ENCODE results near the gene CD1C. TPM values are rescaled to one million over a fixed set of nuclear protein-coding genes. Genes with fewer than 3 reads are reported as not detected.

CD1C gene
- total and polyA plus RNA-seq, 9 of the 15 experiments (the other 6 are each of a cell fraction or from before 2014, with no cell fraction given): not detected

DNA sequence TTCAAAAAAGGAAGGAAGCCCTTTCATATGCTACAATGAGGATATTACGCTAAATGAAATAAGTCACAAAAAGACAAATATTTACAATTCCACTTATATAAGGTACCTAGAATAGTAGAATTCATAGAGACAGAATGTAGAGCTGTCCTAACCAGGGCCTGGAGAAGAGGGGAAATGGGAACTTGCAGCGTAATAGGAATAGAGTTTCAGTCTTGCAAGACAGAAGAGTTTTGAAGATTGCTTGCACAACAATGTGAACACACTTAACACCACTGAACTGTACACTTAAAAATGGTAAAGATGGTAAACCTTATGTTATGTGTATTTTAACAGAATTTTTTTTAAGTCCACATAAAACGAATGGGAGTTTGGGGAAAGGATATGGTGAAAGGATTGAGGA lies 38.7 kb downstream of the CD1C start:
- Histone ChIP-seq H2AFZ (ENCODE audit: low read depth, low read length) (no peak overlapping the region), H3K9ac (ENCODE audit: insufficient read depth in 1 of 2, low read depth in 2 of 2, low read length in 2 of 2) (no peak overlapping the region), H3K27me3 (ENCODE audit: control insufficient read depth in 2 of 2, insufficient read depth in 2 of 2, low read length in 2 of 2) (no peaks in the 10 kb centered on the region), H3K9me1 (ENCODE audit: control insufficient read depth, insufficient read depth, low read length) (no peaks in the 10 kb centered on the region), H3K4me2 (ENCODE audit: insufficient read depth, low read length) (no peak overlapping the region), H3K9me3 (replicated peaks; ENCODE audit: control insufficient read depth, insufficient read depth, low read depth, low read length) (no peaks in the 10 kb centered on the region), H3K4me1 (replicated peaks in 1 of 2; ENCODE audit: control insufficient read depth in 2 of 2, insufficient read depth in 2 of 2, low read length in 2 of 2) (no peaks in the 10 kb centered on the region), H4K20me1 (replicated peaks; ENCODE audit: control insufficient read depth, insufficient read depth, low read length) (no peaks in the 10 kb centered on the region), H3K79me2 (ENCODE audit: control insufficient read depth, insufficient read depth, low read length) (no peaks in the 10 kb centered on the region), H3K4me3 (no peak overlapping the region), H3K36me3 (ENCODE audit: control insufficient read depth, insufficient read depth, low read length) (no peaks in the 10 kb centered on the region), H3K27ac (ENCODE audit: extremely low read depth, low read depth, low read length) (no peak overlapping the region)
- no peak for TF ChIP-seq ZNF224 (CRISPR knock-in tag; IDR thresholded peaks at IDR 0.05)
- no peak for TF ChIP-seq ARHGAP35 (IDR thresholded peaks at IDR 0.05; ENCODE audit: partially characterized antibody)
- no peak for TF ChIP-seq CREB5 (CRISPR knock-in tag; IDR thresholded peaks at IDR 0.05)
- no peak for TF ChIP-seq MCM5 (IDR thresholded peaks at IDR 0.05; ENCODE audit: low read depth)
- TF ChIP-seq EP400 (IDR thresholded peaks at IDR 0.05): no peak
- TF ChIP-seq FOXO4 (CRISPR knock-in tag; IDR thresholded peaks at IDR 0.05): no peak
- no peak for TF ChIP-seq HSF4 (CRISPR knock-in tag; IDR thresholded peaks at IDR 0.05; ENCODE audit: borderline replicate concordance)
- no peak for TF ChIP-seq KLF16 (IDR thresholded peaks at IDR 0.05)
- no peak for TF ChIP-seq ATF1 (CRISPR knock-in tag; IDR thresholded peaks at IDR 0.05)
- TF ChIP-seq ATF1 (tag; IDR thresholded peaks at IDR 0.05): no peak
- POLR2A ChIA-PET: no interaction called here
- intact Hi-C loops (cut with micrococcal nuclease): no loop called here
- no TSS peak for BruUV-seq (replicated peaks)
- FAIRE-seq (no peak), ATAC-seq (no peak), DNase-seq (ENCODE audit: extremely low read depth in 1 of 4, low spot score in 3 of 4) (no peak)
- in situ Hi-C loops (cut with MboI): no loop called here
- CTCF ChIA-PET (ENCODE audit: low intra/inter-chr PET ratio): no interaction called here
- WGBS (ENCODE audit: insufficient coverage, low coverage, missing lambda C conversion rate): 4% methylated on average over 3 of the region's 3 CpGs
